ENCODE data around the gene NINL. TPM values are rescaled to one million over a fixed set of nuclear protein-coding genes. Genes with fewer than 3 reads are reported as not detected.

NINL gene
- total RNA-seq, 3 donors from 2014 or later (not counting 1 experiment from before 2014, with no cell fraction given) = 3.1 to 6.9 (median 4.9) TPM

- Histone ChIP-seq H3K9me3 (ENCODE audit: control insufficient read depth, insufficient read depth, low read length) (no peaks in the 10 kb centered on the region), H3K4me1 (ENCODE audit: control insufficient read depth, insufficient read depth, low read length) (no peaks in the 10 kb centered on the region), H3K36me3 (ENCODE audit: control insufficient read depth, insufficient read depth, low read length) (no peaks in the 10 kb centered on the region), H3K27me3 (ENCODE audit: control insufficient read depth, insufficient read depth, low read length) (no peaks in the 10 kb centered on the region), H3K4me3 (ENCODE audit: low read length) (no peak overlapping the region), H3K27ac (ENCODE audit: low read length) (no peak overlapping the region)
- Mint-ChIP-seq H3K36me3 (no peaks in the 10 kb centered on the region), H3K4me1 (peaks cover 0 to 4% of the 10 kb centered on the region in 2 donors), H3K27me3 (ENCODE audit: low read depth in 2 of 2) (peaks cover 5 to 7% of the 10 kb centered on the region in 2 donors), H3K27ac (no peak overlapping the region), H3K9me3 (no peaks in the 10 kb centered on the region), H3K4me3 (no peak overlapping the region)
- intact Hi-C loops (cut with micrococcal nuclease) = no loop called here
- no peak for TF ChIP-seq CTCF (IDR thresholded peaks at IDR 0.05)
- no peak for ATAC-seq
- 66% methylated on average over 3 of the region's 3 CpGs for WGBS (ENCODE audit: insufficient coverage)
- no peak for DNase-seq
Measured at GRCh38 chr20:25574411-25574810, 10.9 kb downstream of the NINL start.

GRCh38 chr20:25573288-25574251 is 11.8 kb downstream of the NINL start:
- no peak for TF ChIP-seq CTCF (IDR thresholded peaks at IDR 0.05)
- H3K36me3 ChIP-seq (ENCODE audit: control insufficient read depth, insufficient read depth, low read length) = no peaks in the 10 kb centered on the region
- H3K4me3 ChIP-seq (ENCODE audit: low read length) = no peak overlapping the region
- Mint-ChIP-seq H3K4me1 (peaks cover 0 to 4% of the 10 kb centered on the region in 2 donors), H3K27me3 (ENCODE audit: low read depth in 2 of 2) (peaks cover 5 to 7% of the 10 kb centered on the region in 2 donors), H3K27ac (no peak overlapping the region), H3K36me3 (no peaks in the 10 kb centered on the region), H3K4me3 (no peak overlapping the region), H3K9me3 (no peaks in the 10 kb centered on the region)
- intact Hi-C loops (cut with micrococcal nuclease) = no loop called here
- 92% methylated on average over 6 of the region's 6 CpGs for WGBS (ENCODE audit: insufficient coverage)
- H3K27me3 ChIP-seq (ENCODE audit: control insufficient read depth, insufficient read depth, low read length) = no peaks in the 10 kb centered on the region
- H3K9me3 ChIP-seq (ENCODE audit: control insufficient read depth, insufficient read depth, low read length) = no peaks in the 10 kb centered on the region
- no peak for ATAC-seq
- H3K4me1 ChIP-seq (ENCODE audit: control insufficient read depth, insufficient read depth, low read length) = no peaks in the 10 kb centered on the region
- no peak for DNase-seq
- H3K27ac ChIP-seq (ENCODE audit: low read length) = no peak overlapping the region

- intact Hi-C loops (cut with micrococcal nuclease) = no loop called here
- H3K4me1 Mint-ChIP-seq = peaks cover 0 to 4% of the 10 kb centered on the region in 2 donors
- H3K4me1 ChIP-seq (ENCODE audit: control insufficient read depth, insufficient read depth, low read length) = no peaks in the 10 kb centered on the region
- no peak for DNase-seq
- no peaks in the 10 kb centered on the region for H3K27me3 ChIP-seq (ENCODE audit: control insufficient read depth, insufficient read depth, low read length)
- H3K36me3 ChIP-seq (ENCODE audit: control insufficient read depth, insufficient read depth, low read length) = no peaks in the 10 kb centered on the region
- no peak overlapping the region for H3K27ac Mint-ChIP-seq
- H3K27ac ChIP-seq (ENCODE audit: low read length) = no peak overlapping the region
- peaks cover 5 to 7% of the 10 kb centered on the region in 2 donors for H3K27me3 Mint-ChIP-seq (ENCODE audit: low read depth in 2 of 2)
- no peaks in the 10 kb centered on the region for H3K9me3 Mint-ChIP-seq
- no peaks in the 10 kb centered on the region for H3K36me3 Mint-ChIP-seq
- no peak for ATAC-seq
- H3K4me3 ChIP-seq (ENCODE audit: low read length) = no peak overlapping the region
- 84% methylated on average over 2 of the region's 2 CpGs for WGBS (ENCODE audit: insufficient coverage)
- H3K9me3 ChIP-seq (ENCODE audit: control insufficient read depth, insufficient read depth, low read length) = no peaks in the 10 kb centered on the region
- no peak overlapping the region for H3K4me3 Mint-ChIP-seq
- TF ChIP-seq CTCF (IDR thresholded peaks at IDR 0.05) = no peak
Measured at GRCh38 chr20:25571817-25572216, 13.5 kb downstream of the NINL start.
